Loucy (cell line): ENCODE results near the gene THAP9.

Source experiments
- H2AFZ ChIP-seq: fragments of 200-600 bp; sonication (generic); 2 replicates; pipeline ENCODE4 v1.6.0; 2016; ENCODE audit warnings: antibody characterized with exemption, mild to moderate bottlenecking, low read length, moderate library complexity
- H3F3A ChIP-seq: fragments of 200-600 bp; 2 replicates; pipeline ENCODE4 v1.6.0; 2016; ENCODE audit warnings: antibody characterized with exemption, low read depth, mild to moderate bottlenecking
- H3K27me3 ChIP-seq: fragments of 200-600 bp; sonication (generic); 2 replicates; pipeline ENCODE4 v1.6.1; 2014; ENCODE audit warnings: low read length, mild to moderate bottlenecking; ENCODE audit not compliant: insufficient read depth, poor library complexity, severe bottlenecking
- H3K36me3 ChIP-seq: fragments of 200-600 bp; sonication (generic); 2 replicates; pipeline ENCODE4 v1.6.1; 2016; ENCODE audit warnings: low read length; ENCODE audit not compliant: insufficient read depth
- H3K4me1 ChIP-seq: fragments of 200-600 bp; sonication (generic); 2 replicates; pipeline ENCODE4 v1.5.1; 2014; ENCODE audit warnings: low read length, mild to moderate bottlenecking; ENCODE audit not compliant: insufficient read depth, poor library complexity, severe bottlenecking
- H3K4me2 ChIP-seq: fragments of 200-600 bp; sonication (generic); 2 replicates; pipeline ENCODE4 v1.6.0; 2014; ENCODE audit warnings: antibody characterized with exemption, low read length, low read depth, mild to moderate bottlenecking; ENCODE audit not compliant: poor library complexity, severe bottlenecking
- H3K4me3 ChIP-seq: fragments of 200-600 bp; sonication (generic); 2 replicates; pipeline ENCODE4 v1.5.1; 2014; ENCODE audit warnings: low read length, mild to moderate bottlenecking, mixed read lengths; ENCODE audit not compliant: poor library complexity, severe bottlenecking
- H3K79me2 ChIP-seq: fragments of 200-600 bp; sonication (generic); 2 replicates; pipeline ENCODE4 v1.6.1; 2014; ENCODE audit warnings: low read length; ENCODE audit not compliant: insufficient read depth
- H3K9ac ChIP-seq: fragments of 200-600 bp; sonication (generic); 2 replicates; pipeline ENCODE4 v1.6.0; 2014; ENCODE audit warnings: mild to moderate bottlenecking, low read depth, low read length, moderate library complexity; ENCODE audit not compliant: poor library complexity, severe bottlenecking
- H3K9me2 ChIP-seq: fragments of 200-600 bp; sonication (generic); replicated peaks from 2 replicates; pipeline ENCODE4 v1.6.1; 2016; ENCODE audit warnings: low read depth, low read length, mixed read lengths
- H3K9me3 ChIP-seq: fragments of 200-600 bp; sonication (generic); 2 replicates; pipeline ENCODE4 v1.6.1; 2014; ENCODE audit warnings: mild to moderate bottlenecking, antibody characterized with exemption, low read length, low read depth; ENCODE audit not compliant: insufficient read depth
- H4K20me1 ChIP-seq: fragments of 200-600 bp; sonication (generic); 2 replicates; pipeline ENCODE4 v1.6.0; 2014; ENCODE audit warnings: antibody characterized with exemption, low read length, mild to moderate bottlenecking; ENCODE audit not compliant: insufficient read depth, poor library complexity, severe bottlenecking
- CTCF ChIP-seq: fragments of 200-600 bp; sonication (generic); conservative IDR thresholded peaks from 2 replicates; pipeline ENCODE4 v1.5.1; 2014; ENCODE audit warnings: mild to moderate bottlenecking, antibody characterized with exemption, low read length
- EZH2phosphoT487 ChIP-seq: fragments of 200-600 bp; IDR thresholded peaks from 2 replicates; pipeline ENCODE4 v1.6.1; 2018; ENCODE audit warnings: antibody characterized with exemption, mild to moderate bottlenecking, moderate library complexity, borderline replicate concordance

The THAP9 gene

GRCh38 chr4:82885410-82885809, 15.1 kb upstream of the THAP9 start:
- Histone ChIP-seq H3K79me2 (peaks cover 87% of the 10 kb centered on the region), H3K9ac (peak overlapping the region; percentile 68), H3K4me3 (peak overlapping the region; percentile 53), H3K36me3 (peaks cover 9% of the 10 kb centered on the region; the same call in 1 of the 2 replicates), H3K4me1 (peaks cover 45% of the 10 kb centered on the region), H3K4me2 (peak overlapping the region; percentile 45), H2AFZ (no peak overlapping the region), H3K27me3 (no peaks in the 10 kb centered on the region), H4K20me1 (peaks cover 28% of the 10 kb centered on the region), H3K9me2 (no peaks in the 10 kb centered on the region), H3F3A (0 out of 2 replicates have a peak, but pooled peaks cover 2% of the 10 kb centered on the region), H3K9me3 (no peaks in the 10 kb centered on the region)
- no peak for TF ChIP-seq CTCF
- no peak for TF ChIP-seq EZH2phosphoT487

- peak overlapping the region; percentile 45 for H3K4me2 ChIP-seq
- peaks cover 90% of the 10 kb centered on the region for H3K79me2 ChIP-seq
- no peaks in the 10 kb centered on the region for H3K27me3 ChIP-seq
- peaks cover 48% of the 10 kb centered on the region for H3K4me1 ChIP-seq
- no peaks in the 10 kb centered on the region for H3K9me3 ChIP-seq
- peak overlapping the region; percentile 68 for H3K9ac ChIP-seq
- H3K9me2 ChIP-seq, result no peaks in the 10 kb centered on the region
- peaks cover 27% of the 10 kb centered on the region for H4K20me1 ChIP-seq
- TF ChIP-seq CTCF, result no peak
- no peak for TF ChIP-seq EZH2phosphoT487
- peaks cover 3% of the 10 kb centered on the region; the same call in 1 of the 2 replicates for H3K36me3 ChIP-seq
- H3F3A ChIP-seq, result 0 out of 2 replicates have a peak, but pooled peaks cover 6% of the 10 kb centered on the region
- H2AFZ ChIP-seq, result no peak overlapping the region
- peak overlapping the region; percentile 53 for H3K4me3 ChIP-seq
These were observed 14.2 kb upstream of the THAP9 start for GRCh38 chr4:82886147-82886942.

GRCh38 chr4:82889287-82889686, 11.2 kb upstream of the THAP9 start:
- Histone ChIP-seq H3K79me2 (peaks cover 91% of the 10 kb centered on the region), H3K9me3 (no peaks in the 10 kb centered on the region), H2AFZ (no peak overlapping the region), H3K9ac (peak overlapping the region; percentile 90), H3F3A (peaks cover 17% of the 10 kb centered on the region; the same call in 1 of the 2 replicates), H4K20me1 (peaks cover 36% of the 10 kb centered on the region), H3K4me3 (peak overlapping the region; percentile 92), H3K36me3 (peaks cover 13% of the 10 kb centered on the region; the same call in 1 of the 2 replicates), H3K4me2 (peak overlapping the region; percentile 93), H3K27me3 (no peaks in the 10 kb centered on the region), H3K4me1 (peaks cover 58% of the 10 kb centered on the region), H3K9me2 (no peaks in the 10 kb centered on the region)
- TF ChIP-seq CTCF, result no peak
- TF ChIP-seq EZH2phosphoT487, result no peak
